ACHN (cell line): ENCODE measurements around the gene CDK5RAP2.
"Not testable (repeated sequence)": the region's sequence is repeated elsewhere in the genome, so short reads cannot be mapped to it uniquely, and the experiment has no call there.

Experiments used
- DNase-seq: peaks from one replicate; pipeline ENCODE4 v3.0.0-alpha.2; 2015
- in situ Hi-C: cut with HindIII; loops from 2 replicates; pipeline ENCODE4 v1.10.0; 2017; ENCODE audit warnings: low sequenced_read_pairs, low pct_ligation_motif_present, low pct_unique_long_range_greater_than_20kb

Gene CDK5RAP2

GRCh38 chr9:120557205-120557604 is 22.8 kb downstream of the CDK5RAP2 start:
- in situ Hi-C loops, result no loop called here
- no peak for DNase-seq

GRCh38 chr9:120556775-120557174 is 23.2 kb downstream of the CDK5RAP2 start:
- in situ Hi-C loops, result no loop called here

GRCh38 chr9:120555839-120556238 is 24.1 kb downstream of the CDK5RAP2 start:
- in situ Hi-C loops, result no loop called here
- DNase-seq, result no peak

More at GRCh38 chr9:120556775-120557174, 23.2 kb downstream of the CDK5RAP2 start:
- DNase-seq, result no peak

GRCh38 chr9:120552210-120552704 is 27.7 kb downstream of the CDK5RAP2 start:
- in situ Hi-C loops, DNase-seq: not testable (repeated sequence)

- no peak for DNase-seq
- in situ Hi-C loops, result no loop called here
These were observed 34.0 kb downstream of the CDK5RAP2 start for GRCh38 chr9:120545701-120546550.

GRCh38 chr9:120544441-120544840 is 35.5 kb downstream of the CDK5RAP2 start:
- in situ Hi-C loops, result no loop called here

GRCh38 chr9:120542701-120543490 is 37.1 kb downstream of the CDK5RAP2 start:
- DNase-seq, result no peak
- in situ Hi-C loops, result no loop called here

More at GRCh38 chr9:120544441-120544840, 35.5 kb downstream of the CDK5RAP2 start:
- no peak for DNase-seq

GRCh38 chr9:120541921-120542320 is 38.0 kb downstream of the CDK5RAP2 start:
- in situ Hi-C loops, result no loop called here
- DNase-seq, result no peak

- no peak for DNase-seq
- in situ Hi-C loops, result no loop called here
These were observed 40.0 kb downstream of the CDK5RAP2 start for GRCh38 chr9:120539951-120540350.

GRCh38 chr9:120538339-120538738 is 41.6 kb downstream of the CDK5RAP2 start:
- in situ Hi-C loops, result no loop called here

GRCh38 chr9:120536949-120537640 is 42.9 kb downstream of the CDK5RAP2 start:
- in situ Hi-C loops, result no loop called here

More at GRCh38 chr9:120538339-120538738, 41.6 kb downstream of the CDK5RAP2 start:
- no peak for DNase-seq

GRCh38 chr9:120536094-120536493 is 43.9 kb downstream of the CDK5RAP2 start:
- in situ Hi-C loops, result no loop called here
- DNase-seq, result no peak

More at GRCh38 chr9:120536949-120537640, 42.9 kb downstream of the CDK5RAP2 start:
- no peak for DNase-seq

- no peak for DNase-seq
- in situ Hi-C loops, result no loop called here
These were observed 45.7 kb downstream of the CDK5RAP2 start for GRCh38 chr9:120534266-120534665.

GRCh38 chr9:120532891-120533290 is 47.1 kb downstream of the CDK5RAP2 start:
- in situ Hi-C loops, result no loop called here

GRCh38 chr9:120532475-120532874 is 47.5 kb downstream of the CDK5RAP2 start:
- in situ Hi-C loops, result no loop called here
- DNase-seq, result no peak

More at GRCh38 chr9:120532891-120533290, 47.1 kb downstream of the CDK5RAP2 start:
- no peak for DNase-seq

GRCh38 chr9:120531683-120532300 is 48.2 kb downstream of the CDK5RAP2 start:
- peak; percentile 40 for DNase-seq
- in situ Hi-C loops, result no loop called here

- in situ Hi-C loops, DNase-seq: not testable (repeated sequence)
These were observed 49.6 kb downstream of the CDK5RAP2 start for GRCh38 chr9:120530220-120530832.

- DNase-seq, result no peak
- in situ Hi-C loops, result no loop called here
These were observed 51.1 kb downstream of the CDK5RAP2 start for GRCh38 chr9:120528829-120529228.
